NCI-H1092 treated with DMSO at 0.1 percent for 48 hours (cell line): ENCODE measurements around the gene PLCG2.
"Not testable (repeated sequence)": the region's sequence is repeated elsewhere in the genome, so short reads cannot be mapped to it uniquely, and the experiment has no call there.

Source experiments
- DNase-seq: peaks from one replicate; lab custom pipeline; 2025; lab: John Stamatoyannopoulos, UW

Gene PLCG2

DNA sequence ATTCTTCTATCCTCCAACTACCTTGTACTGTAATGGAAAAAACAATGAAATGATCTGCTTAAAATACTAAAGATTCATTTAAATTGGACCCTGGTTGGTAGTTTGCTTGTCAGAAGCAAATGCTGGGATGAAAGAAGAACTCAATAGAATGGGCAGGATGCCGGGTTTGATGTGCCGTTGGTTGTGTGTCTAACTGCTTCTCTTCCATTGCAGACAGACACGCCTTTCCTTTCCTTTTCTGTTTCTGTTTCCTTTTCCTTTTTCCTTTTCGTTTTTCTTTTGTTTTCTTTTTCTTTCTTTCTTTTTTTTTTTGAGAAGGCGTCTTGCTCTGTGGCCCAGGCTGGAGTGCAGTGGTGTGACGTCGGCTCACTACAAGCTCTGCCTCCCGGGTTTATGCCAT, 64.6 kb downstream of the PLCG2 start:
- no peak for DNase-seq

DNA sequence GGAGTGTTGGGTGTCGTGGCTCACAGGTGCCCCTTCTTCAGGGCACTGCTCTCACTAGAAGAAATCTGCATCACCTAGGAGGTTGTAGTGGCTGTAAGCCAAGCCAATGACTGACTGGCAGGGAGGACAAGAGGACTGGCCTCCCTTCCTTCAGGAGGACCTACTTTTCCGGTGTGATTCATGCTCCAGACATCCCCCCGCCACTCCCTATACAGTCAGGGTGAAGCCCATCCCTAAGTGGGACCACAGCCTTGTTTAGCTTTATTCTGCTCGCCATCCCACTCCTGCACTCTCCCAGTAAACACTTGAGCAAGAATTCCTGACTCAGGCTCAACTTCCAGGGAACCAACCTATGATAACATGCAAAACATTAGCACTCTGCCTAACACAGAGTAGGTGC, 67.0 kb downstream of the PLCG2 start:
- DNase-seq = no peak

DNA sequence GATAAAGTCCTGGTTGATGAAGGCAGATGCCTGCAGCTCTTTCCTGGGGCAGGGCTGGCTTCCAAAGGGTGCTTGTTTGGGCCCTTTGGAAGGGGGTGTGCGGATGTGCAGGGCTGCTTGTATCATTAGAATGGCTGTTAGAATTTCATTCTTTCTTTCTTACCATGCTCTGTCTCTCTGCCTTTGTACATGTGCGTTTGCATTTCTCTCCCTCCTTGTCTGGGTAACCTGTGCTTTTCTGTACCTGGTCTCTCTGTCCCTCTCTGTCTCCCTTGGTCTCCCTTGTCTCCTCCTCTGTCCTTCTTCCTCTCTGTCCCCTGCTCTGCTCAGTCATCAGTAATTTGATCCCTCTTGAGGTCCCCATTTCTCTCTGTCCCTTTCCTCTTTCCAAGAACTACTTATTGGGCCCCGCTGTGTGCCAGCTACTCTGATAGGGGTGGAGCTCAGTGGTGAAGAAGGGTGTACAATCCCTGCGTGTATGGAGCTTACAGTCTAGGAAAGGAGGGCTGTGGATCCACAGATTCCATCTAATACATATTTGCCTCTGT, 69.3 kb downstream of the PLCG2 start:
- no peak for DNase-seq

DNA sequence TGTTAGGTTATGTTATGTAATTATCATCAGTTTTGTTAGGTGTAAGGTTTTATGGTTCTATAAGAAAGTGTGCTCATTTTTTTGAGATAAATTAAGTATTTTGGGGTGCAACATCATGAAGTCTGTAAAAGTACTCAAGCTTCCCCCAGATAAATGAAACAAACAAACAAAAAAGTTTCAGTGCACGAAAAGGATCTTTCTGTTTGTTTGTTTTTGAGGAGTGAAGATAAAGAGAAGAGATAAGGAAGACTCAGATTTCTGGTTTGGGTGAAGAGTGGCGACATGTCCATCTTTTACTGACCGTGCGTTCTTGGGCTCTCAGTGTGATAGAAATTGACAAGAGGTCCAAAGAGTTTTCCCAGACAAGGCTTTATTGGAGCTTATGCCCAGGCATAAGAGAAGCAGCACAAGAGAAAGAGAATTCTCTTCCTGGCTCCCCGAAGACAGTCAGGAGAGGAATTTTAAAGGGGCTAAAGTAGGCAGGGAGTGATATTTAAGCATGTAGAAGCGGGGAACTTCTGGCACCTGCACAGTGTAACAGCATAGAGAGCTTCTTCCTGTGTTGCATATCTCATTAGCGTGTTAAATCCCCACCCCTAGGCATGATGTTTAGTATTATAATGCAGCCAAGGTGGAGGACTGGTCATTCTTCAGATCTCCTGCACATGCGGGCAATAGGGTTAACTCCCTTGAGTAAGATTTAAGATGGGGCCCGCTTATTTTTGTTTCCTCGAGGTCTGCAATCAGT, 71.3 kb downstream of the PLCG2 start:
- DNase-seq = no peak

DNA sequence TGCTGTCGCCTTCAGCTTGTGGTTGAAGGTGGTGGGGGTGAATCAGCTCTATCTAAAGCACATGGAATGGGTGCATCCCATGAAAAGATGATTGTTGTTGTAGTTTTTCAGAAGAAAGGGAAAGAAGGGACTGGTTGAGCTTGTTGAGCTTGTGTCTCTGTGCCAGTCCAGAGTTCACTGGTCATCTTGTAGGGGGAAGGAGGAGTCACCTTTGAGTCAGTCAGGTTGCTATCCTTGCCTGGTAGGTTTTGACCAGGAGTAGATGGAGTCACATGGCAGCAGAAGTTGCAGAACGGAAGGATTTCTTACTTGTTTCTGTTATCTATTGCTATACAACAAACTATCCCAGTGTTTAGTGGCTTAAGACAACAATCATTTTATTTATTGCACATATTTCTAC, 73.3 kb downstream of the PLCG2 start:
- no peak for DNase-seq

DNA sequence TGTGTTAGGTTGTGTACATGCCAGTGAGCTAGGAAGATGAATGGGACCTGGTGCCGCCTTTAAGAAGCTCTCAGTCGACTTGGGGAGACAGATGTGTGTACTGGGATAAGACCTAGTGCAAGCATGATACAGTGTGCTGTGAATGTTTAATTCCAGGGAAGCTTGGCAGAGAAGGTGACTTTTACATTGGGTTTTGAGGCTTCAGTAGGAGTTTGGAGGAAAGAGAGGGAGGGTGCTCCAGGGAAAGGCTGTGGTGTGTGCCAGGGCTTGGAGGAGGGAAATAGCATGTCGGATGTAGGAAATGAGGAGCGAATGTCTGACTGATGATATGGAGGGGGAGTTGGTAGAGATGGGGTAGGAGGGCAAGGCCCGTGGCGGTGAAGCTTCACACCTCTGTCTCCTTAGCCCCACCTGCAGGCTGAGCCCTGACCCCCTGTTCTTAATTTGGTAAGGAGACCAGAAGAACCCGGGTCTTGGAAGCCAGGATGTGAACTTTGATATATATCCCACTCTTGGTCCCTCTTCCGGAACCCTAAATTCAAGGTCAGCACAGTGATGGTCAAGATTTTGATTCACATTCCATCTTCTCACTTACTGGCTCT, 76.6 kb downstream of the PLCG2 start:
- DNase-seq = no peak

DNA sequence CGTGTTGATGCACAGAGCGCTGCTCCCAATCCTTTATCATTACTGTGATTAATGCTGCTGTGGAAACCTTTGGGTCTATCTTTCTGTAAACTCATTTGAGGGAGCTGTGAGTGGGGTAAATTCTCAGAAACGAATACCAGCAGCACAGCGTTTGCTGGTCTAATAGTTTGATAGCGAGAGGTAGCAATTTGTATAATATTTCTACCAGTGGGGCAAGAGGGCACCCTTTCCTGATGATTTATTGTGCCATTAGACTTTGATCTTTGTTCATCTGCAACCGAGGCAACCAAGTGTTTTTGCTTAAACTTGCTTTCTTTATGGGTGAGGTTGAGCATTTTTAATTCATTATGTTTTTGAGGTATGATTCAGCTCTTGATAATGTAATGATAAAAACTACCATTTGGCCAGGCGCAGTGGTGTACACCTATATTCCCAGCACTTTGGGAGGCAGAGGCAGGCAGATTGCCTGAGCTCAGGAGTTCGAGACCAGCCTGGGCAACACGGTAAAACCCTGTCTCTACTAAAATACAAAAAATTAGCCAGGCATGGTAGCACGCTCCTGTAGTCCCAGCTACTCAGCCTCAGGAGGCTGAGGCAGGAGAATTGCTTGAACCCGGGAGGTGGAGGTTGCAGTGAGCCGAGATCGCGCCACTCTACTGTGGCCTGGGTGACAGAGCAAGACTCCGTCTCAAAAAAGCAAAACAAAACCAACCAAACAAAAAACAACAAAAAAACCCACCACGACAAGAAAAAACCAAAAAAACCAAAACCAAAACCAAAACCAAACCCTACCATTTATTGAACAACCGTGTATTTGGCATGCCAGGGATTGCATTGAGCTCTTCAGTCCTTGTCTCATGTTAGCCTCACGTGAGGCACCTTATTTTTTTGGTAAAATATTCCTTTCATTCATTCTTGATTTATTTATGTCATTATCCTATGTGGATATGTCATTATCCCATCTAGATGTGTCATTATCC, 81.5 kb downstream of the PLCG2 start:
- DNase-seq = no peak

DNA sequence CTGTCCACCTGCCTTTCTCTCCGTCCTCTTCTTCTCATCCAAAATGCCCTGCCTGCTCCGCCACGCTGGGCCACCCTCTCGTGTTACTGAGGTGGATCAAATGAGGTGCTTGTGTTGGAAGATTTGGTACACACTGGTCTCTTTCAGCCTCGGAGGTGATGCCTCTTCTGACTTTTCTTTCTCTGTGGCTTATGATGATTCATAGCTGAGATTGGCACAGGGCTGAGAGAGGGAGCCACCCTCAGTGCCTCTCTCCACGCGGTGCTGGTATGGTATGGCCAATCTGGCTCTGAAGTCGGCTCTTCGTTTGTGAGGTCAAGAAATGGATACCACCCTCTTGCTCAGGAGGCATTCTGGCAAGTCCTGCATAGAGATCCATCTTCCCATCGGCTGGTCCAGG, 82.4 kb downstream of the PLCG2 start:
- DNase-seq = no peak

DNA sequence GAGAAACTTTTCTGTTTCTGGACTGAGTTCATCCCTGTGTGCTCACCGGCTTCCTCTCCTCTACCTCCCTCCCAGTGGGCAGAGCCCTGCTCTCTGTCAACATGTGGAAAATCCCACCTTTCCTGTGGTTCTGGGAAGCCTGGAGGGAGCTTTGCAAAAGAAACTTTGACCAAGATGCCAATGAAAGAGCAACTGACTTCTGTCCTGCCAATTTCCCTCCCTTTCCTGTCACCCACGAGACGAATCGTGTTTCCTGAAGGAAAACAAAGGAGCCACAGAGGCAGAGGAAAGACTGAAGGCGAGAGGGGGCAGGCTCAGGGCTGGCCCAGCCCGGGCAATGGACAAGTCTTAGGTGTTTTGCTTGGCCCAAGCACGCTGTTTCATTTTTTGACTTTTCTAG, 82.8 kb downstream of the PLCG2 start:
- DNase-seq = no peak

DNA sequence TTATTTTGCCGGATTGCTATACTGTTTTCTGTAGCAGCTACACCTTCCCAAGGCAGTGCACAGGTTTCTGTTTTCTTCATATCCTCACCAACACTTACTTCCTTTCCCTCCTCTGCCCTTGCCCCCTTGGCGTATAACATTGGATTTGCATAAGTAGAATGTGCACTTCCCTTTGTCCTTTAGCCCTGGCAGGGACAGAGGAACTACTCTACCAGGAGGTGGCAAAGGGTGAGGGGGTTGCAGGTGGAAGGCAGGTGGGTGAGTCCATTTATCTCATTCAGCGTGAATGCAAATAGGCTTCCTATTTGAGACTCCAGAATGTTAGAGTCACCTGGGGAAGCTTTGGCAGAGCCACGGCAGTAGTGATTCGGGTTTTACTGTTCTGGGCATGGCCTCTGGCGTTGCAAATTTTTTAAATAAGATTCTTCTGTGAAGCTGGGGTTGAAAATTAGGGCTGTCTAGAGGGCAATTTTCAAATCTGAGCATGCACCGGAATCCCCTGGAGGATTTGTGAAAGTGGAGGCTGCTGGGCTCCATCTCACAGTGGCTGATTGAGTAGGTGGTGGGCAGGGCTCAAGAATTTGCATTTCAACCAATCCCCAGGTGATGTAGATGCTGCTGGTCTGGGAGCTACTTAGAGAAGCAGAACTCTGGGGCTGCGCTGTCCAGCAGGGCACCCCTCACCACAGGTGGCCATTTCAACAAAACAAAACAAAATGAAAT, 84.7 kb downstream of the PLCG2 start:
- no peak for DNase-seq

DNA sequence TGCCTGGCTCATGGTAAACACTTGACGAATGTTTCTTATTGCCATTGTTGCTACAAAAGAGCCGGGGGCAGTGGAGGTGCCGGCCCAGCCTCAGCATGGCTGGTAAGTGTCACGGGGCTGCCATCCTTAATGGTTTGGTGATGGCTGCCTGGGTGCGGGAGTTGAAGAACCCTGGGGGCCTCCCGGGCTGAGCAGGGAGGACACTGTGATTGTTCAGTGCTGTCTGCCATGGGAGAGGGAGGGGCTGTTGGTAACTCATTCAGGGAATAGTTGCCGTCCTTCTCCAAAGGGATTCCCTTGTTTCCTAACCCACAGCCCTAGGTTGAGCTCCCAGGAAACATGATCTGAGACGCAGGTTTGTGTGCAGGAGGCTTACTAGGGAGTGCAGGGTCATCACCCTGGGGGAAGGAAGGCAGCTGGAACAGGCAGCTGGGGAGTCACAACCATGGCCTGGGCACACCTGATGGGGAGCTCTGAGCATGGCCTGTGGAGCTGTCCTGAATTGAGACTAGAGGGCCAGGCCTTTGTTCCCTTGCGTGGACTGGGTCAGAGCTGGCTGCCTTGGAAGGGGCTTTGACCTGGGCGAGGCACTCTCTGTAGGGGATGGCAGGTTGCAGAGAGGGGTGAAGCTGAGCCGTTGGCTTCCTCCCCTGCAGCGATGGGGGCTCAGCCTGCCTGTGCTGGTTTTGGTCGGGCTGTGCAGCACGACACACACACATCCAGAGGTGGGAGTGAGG, 85.7 kb downstream of the PLCG2 start:
- DNase-seq = no peak

DNA sequence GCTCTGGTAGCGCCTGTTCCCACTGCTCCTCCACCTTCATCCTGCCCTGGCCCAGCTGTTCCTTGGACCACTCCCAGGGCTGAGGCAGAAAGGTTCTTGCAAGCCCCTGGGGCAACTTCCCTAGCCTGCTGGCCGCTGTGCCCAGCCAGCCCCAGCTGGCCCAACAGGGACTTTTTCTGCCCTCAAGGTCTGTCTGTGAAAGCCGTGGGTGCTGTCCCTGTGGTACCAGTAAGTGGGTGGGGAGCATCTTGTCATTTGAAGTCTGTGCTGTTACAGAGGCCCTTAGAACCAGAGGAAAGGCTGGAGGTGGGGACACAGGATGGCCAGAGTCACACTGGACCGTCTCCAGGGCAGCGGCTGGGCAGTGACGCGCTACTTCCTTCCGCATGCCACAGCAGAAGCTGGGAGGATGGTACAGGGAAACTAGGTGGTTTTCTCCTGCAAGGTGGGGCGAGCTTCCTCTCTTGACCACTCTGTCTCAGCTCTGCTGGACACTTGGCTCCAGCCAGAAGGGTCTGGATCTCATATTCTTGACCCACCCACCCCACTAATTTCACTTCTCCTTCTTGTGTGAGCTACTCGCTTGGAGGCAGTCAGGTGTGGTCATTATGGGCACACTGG, 87.8 kb downstream of the PLCG2 start:
- no peak for DNase-seq

DNA sequence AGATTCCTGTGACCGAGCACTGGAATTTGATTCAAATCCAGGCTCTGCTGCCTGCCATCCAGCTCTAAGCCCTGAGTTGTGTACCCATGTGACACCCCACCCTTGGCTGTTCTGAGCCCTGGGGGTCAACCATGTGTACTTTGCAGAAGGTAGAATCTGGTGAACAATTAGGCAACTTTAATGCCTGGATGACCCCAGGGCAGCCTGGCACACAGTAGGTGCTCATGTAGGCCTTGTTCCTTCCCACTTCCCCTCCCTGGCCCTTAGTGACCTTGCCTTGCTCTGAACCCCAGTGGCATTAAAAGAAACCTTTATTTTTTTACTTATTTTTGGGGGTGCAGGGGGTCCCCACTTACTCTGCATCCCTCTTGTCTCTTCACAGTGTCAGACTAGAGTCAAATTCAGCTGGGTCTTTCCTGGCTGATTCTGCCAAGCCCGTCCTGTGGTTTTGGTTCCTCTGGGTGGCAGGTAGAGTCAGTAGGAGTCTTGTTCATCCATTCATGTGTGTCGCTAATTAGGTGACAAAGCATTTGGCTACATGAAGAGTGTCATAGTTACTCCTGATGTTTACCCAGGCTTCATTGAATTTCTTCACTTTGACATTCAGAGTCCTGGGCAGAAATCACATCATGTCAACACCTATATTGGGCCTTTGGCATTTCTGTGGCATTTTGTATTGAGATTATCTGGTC, 89.1 kb downstream of the PLCG2 start:
- DNase-seq = no peak

DNA sequence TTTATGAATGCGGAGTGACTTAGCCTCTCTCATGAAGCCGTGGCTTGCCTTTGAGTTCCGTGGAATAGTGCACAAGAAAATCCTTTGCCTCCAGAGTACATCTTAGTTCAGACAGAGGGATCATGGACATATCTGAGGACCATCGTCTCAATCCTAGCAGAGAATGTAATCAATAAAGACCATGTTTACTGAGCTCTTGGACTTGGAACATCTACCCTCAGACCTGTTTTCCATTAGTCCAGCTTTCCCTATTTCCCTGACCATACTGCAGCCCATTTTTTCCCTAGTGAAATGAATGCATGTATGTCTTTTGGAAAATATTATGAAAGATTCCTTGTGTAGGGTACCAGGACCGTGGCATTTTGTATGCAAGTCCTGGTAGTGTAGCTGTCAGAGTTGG, 90.2 kb downstream of the PLCG2 start:
- no peak for DNase-seq

DNA sequence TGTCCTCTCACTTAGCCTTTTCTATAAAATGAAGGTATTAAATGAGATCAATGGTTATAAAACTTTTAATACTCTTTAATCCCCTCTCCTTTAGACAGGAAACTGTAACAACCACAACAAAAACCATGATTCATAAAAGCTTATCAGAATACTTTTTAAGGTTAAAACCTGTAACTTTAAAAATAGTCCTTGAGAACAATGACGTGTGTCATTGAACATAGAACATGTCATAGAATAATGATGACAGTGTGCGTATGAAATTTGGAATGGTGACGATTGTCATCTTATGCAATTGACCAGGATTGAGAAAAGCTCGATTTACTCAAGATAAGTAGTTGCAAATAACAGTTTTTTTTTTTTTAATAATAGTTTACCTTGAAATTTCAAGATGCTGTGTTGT, 94.1 kb downstream of the PLCG2 start:
- DNase-seq = no peak

DNA sequence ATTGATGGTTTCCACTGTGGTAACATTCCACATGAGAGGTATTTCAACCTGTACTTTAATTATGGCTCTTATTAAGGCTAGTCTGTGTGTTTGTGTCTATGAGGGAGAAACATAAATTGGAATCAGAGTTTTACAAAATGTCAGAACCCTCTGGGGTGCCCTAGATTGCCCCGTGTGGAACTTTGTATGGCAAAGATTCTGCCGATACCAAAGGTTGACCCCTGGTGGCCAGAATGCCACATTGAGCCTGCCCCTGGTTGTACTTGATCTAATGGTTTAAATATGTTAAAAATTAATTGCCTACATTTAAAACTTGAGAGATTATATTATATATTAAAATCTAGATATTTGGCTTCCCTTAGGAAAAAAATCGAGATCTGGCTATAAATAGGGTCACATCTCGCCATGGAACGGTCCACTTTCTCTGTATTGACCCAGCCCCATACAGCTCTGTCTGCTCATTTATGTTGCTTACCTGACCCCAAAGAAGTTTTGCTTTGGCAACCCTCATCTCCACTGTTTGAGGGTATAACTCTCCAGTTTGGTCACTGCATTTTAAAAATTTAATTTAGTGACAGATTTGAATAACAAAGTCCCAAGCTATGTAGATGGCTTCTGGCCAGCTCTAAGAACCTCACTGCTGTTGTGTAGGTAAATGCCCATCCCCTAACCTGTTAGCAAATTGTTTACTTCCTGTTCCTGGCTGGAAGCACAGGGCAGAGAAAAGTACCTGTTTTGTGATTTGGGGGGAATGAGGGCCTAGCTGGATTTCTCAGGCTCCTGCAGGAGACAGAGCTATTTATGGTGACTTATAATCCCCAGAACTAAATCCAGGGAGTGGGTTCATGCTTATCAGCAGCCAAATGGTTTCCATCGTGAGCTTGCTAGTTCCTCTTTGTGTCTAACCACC, 95.0 kb downstream of the PLCG2 start:
- no peak for DNase-seq

DNA sequence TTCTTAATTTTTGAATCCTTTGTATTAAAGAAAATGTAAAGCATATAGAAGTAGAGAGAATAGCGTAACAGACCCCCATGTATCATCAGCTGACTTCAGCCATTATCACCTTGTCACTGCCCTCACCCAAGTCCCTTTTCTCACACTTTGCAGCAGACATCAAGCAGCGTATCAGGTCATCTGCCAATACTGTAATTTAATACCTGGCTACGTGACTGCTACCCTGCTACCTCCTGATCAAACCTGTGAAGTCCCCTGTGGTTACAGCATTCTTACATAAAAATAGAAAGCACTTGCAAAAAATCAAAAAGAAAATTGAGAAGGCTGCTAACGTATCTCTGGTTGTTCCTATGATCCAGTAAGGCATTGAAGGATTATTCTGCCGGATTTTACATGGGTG, 96.4 kb downstream of the PLCG2 start:
- no peak for DNase-seq

DNA sequence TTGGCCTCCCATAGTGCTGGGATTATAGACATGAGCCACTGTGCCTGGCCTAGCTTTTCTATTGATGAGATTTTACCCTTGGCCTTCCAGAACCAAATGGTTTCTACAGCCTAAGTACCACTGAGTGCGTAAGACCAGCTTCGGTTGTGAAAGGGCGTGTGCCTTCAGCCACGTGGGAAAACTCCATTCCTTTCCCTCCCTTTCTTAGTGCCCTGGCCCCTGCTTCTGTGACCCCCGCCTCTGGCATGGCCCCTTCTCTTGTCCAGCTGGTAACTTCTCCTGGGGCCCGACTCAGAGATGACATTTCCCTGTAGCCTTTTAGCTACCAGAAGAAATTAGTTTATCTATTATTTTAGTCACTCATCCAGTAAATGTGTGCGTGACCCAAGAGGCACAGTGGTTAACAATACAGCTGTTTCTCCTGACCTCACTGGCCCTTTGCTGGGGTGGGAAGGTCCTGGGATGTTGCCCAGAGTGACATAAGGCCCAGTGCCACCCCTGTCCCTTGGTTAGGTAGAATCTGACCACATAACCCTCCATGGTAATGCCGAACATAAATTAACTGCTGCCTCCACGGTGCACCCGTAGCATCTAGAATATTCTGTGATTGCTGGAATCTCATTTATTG, 97.3 kb downstream of the PLCG2 start:
- DNase-seq = no peak

DNA sequence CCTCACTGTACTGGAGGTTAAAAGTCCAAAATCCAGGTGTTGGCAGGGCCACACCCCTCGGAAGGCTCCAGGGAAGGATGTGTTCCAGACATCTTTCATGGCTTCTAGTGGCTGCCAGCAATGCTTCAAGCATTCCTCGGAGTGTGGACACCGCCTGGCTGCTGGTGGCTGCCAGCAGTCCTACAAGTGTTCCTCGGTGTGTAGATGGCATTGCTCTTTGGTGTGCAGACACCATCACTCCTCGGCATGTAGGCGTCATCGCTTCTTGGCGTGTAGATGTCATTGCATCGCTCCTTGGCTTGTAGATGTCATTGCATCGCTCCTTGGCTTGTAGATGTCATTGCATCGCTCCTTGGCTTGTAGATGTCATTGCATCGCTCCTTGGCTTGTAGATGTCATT, 98.4 kb downstream of the PLCG2 start:
- not testable (repeated sequence) for DNase-seq
